KMS-11 (cell line): ENCODE results near the gene DENND1A.

ENCODE experiments used
- H2AFZ ChIP-seq: fragments of 200-600 bp; sonication (generic); 2 replicates; pipeline ENCODE4 v1.6.1; 2016; ENCODE audit warnings: antibody characterized with exemption, mixed run types, low read depth
- H3K27ac ChIP-seq: fragments of 200-600 bp; sonication (generic); 2 replicates; pipeline ENCODE4 v1.6.1; 2016; ENCODE audit warnings: mild to moderate bottlenecking, mixed run types
- H3K27me3 ChIP-seq: fragments of 200-600 bp; sonication (generic); 2 replicates; pipeline ENCODE4 v1.6.1; 2017; ENCODE audit warnings: mild to moderate bottlenecking, low read depth, mixed run types, moderate library complexity; ENCODE audit not compliant: insufficient read depth
- H3K36me3 ChIP-seq: fragments of 200-600 bp; sonication (generic); 2 replicates; pipeline ENCODE4 v1.6.1; 2017; ENCODE audit warnings: mild to moderate bottlenecking, mixed run types; ENCODE audit not compliant: insufficient read depth
- H3K4me1 ChIP-seq: fragments of 200-600 bp; sonication (generic); 2 replicates; pipeline ENCODE4 v1.6.1; 2016; ENCODE audit warnings: mild to moderate bottlenecking, low read depth, mixed run types; ENCODE audit not compliant: poor library complexity, severe bottlenecking
- H3K4me2 ChIP-seq: fragments of 200-600 bp; sonication (generic); 2 replicates; pipeline ENCODE4 v1.7.0; 2016; ENCODE audit warnings: mild to moderate bottlenecking, mixed run types
- H3K4me3 ChIP-seq: fragments of 200-600 bp; sonication (generic); IDR thresholded peaks from 2 replicates; pipeline ENCODE4 v1.6.1; 2017; ENCODE audit warnings: low read depth, low read length, mixed read lengths; ENCODE audit not compliant: insufficient read depth
- H3K79me2 ChIP-seq: fragments of 200-600 bp; sonication (generic); 2 replicates; pipeline ENCODE4 v1.6.1; 2016; ENCODE audit warnings: low read depth, mixed run types; ENCODE audit not compliant: insufficient read depth
- H3K9ac ChIP-seq: fragments of 200-600 bp; sonication (generic); 2 replicates; pipeline ENCODE4 v1.6.1; 2016; ENCODE audit warnings: mild to moderate bottlenecking, mixed run types
- H4K20me1 ChIP-seq: fragments of 200-600 bp; sonication (generic); 2 replicates; pipeline ENCODE4 v1.6.1; 2016; ENCODE audit warnings: mild to moderate bottlenecking, mixed run types; ENCODE audit not compliant: insufficient read depth
- CTCF ChIP-seq: fragments of 200-600 bp; sonication (generic); conservative IDR thresholded peaks from 2 replicates; pipeline ENCODE4 v1.6.1; 2017; ENCODE audit warnings: low read depth, mild to moderate bottlenecking, antibody characterized with exemption, low read length, moderate library complexity, mixed read lengths

The DENND1A gene

GRCh38 chr9:123974471-123974870, 44.5 kb upstream of the DENND1A start:
- no peaks in the 10 kb centered on the region for H4K20me1 ChIP-seq
- no peak overlapping the region for H3K9ac ChIP-seq
- no peaks in the 10 kb centered on the region for H3K79me2 ChIP-seq
- no peak overlapping the region for H2AFZ ChIP-seq
- H3K4me1 ChIP-seq: no peaks in the 10 kb centered on the region
- TF ChIP-seq CTCF: no peak
- no peaks in the 10 kb centered on the region for H3K27me3 ChIP-seq
- no peak overlapping the region for H3K4me3 ChIP-seq
- H3K4me2 ChIP-seq: no peak overlapping the region
- no peak overlapping the region for H3K27ac ChIP-seq
- H3K36me3 ChIP-seq: no peaks in the 10 kb centered on the region

GRCh38 chr9:123973590-123974223, 43.8 kb upstream of the DENND1A start:
- no peak overlapping the region for H3K27ac ChIP-seq
- H2AFZ ChIP-seq: no peak overlapping the region
- H3K4me3 ChIP-seq: no peak overlapping the region
- no peaks in the 10 kb centered on the region for H3K36me3 ChIP-seq
- no peak for TF ChIP-seq CTCF
- no peaks in the 10 kb centered on the region for H3K4me1 ChIP-seq
- no peak overlapping the region for H3K9ac ChIP-seq
- no peaks in the 10 kb centered on the region for H4K20me1 ChIP-seq
- H3K27me3 ChIP-seq: no peaks in the 10 kb centered on the region
- H3K4me2 ChIP-seq: no peak overlapping the region
- no peaks in the 10 kb centered on the region for H3K79me2 ChIP-seq

GRCh38 chr9:123972618-123973017, 42.7 kb upstream of the DENND1A start:
- Histone ChIP-seq H3K79me2 (no peaks in the 10 kb centered on the region), H3K4me1 (no peaks in the 10 kb centered on the region), H3K27ac (no peak overlapping the region), H3K4me3 (no peak overlapping the region), H3K27me3 (no peaks in the 10 kb centered on the region), H3K4me2 (no peak overlapping the region), H3K9ac (no peak overlapping the region), H2AFZ (no peak overlapping the region), H3K36me3 (no peaks in the 10 kb centered on the region), H4K20me1 (no peaks in the 10 kb centered on the region)
- TF ChIP-seq CTCF: no peak

GRCh38 chr9:123967323-123967722, 37.4 kb upstream of the DENND1A start:
- no peak overlapping the region for H3K4me2 ChIP-seq
- H2AFZ ChIP-seq: no peak overlapping the region
- no peaks in the 10 kb centered on the region for H3K36me3 ChIP-seq
- TF ChIP-seq CTCF: no peak
- H3K27ac ChIP-seq: no peak overlapping the region
- no peaks in the 10 kb centered on the region for H3K79me2 ChIP-seq
- no peaks in the 10 kb centered on the region for H4K20me1 ChIP-seq
- no peaks in the 10 kb centered on the region for H3K4me1 ChIP-seq
- no peaks in the 10 kb centered on the region for H3K27me3 ChIP-seq
- H3K9ac ChIP-seq: no peak overlapping the region
- no peak overlapping the region for H3K4me3 ChIP-seq
